AG04450 (cell line): ENCODE data around the gene LAMTOR2. TPM values are rescaled to one million over a fixed set of nuclear protein-coding genes. Genes with fewer than 3 reads are reported as not detected.

Experiments
- CTCF ChIA-PET: fragments of 300-600, 350-600 bp; formaldehyde crosslinking; extraction: SDS; loops from one replicate; lab custom pipeline; 2022; ENCODE audit warnings: antibody characterized with exemption, inconsistent platforms; lab: Charles Lee
- POLR2A ChIA-PET: fragments of 350-600 bp; formaldehyde crosslinking; extraction: SDS; loops from one replicate; lab custom pipeline; 2021; ENCODE audit warnings: antibody characterized with exemption, inconsistent platforms; lab: Yijun Ruan, JAX
- DNase-seq: peaks from one replicate; pipeline ENCODE4 v3.0.0-alpha.2; 2011; ENCODE audit warnings: low read depth, low spot score
- H3K27ac ChIP-seq: one replicate; pipeline ENCODE4 v1.5.1; 2012; ENCODE audit warnings: low read depth, low read length, control low read depth
- H3K27me3 ChIP-seq: one replicate; pipeline ENCODE4 v1.6.0; 2012; ENCODE audit warnings: low read length; ENCODE audit not compliant: control insufficient read depth, insufficient read depth
- H3K4me3 ChIP-seq: 2 replicates; pipeline ENCODE4 v1.5.1; 2011; ENCODE audit warnings: mild to moderate bottlenecking, low read depth, low read length, control low read depth
- H3K9me3 ChIP-seq: 2 replicates; pipeline ENCODE4 v1.5.1; 2012; ENCODE audit warnings: low read length; ENCODE audit not compliant: control insufficient read depth, insufficient read depth
- CTCF ChIP-seq: IDR thresholded peaks from 2 replicates; pipeline ENCODE4 v1.5.1; 2011; ENCODE audit warnings: low read depth, low read length, control low read depth, inconsistent platforms
- polyA plus RNA-seq: library from polyadenylated mRNA; depleted of rRNA; stranded (reverse); fragments of >200 nt; gene quantifications from 2 replicates; pipeline ENCODE4 v1.2.3, GENCODE V29; 2011

LAMTOR2 gene
- polyA plus RNA-seq, 1 experiment = 42.4 TPM

- Histone ChIP-seq H3K27me3 (no peaks in the 10 kb centered on the region), H3K27ac (no peak overlapping the region), H3K4me3 (no peak overlapping the region), H3K9me3 (no peaks in the 10 kb centered on the region)
- TF ChIP-seq CTCF = no peak
- ChIA-PET POLR2A (no interaction called here), CTCF (interaction anchor here (1.4 kb wide), 1 partner anchor 13 kb away, joined by 4 read pairs; no protein-coding TSS in a partner anchor)
- no peak for DNase-seq
These were observed 42.3 kb upstream of the LAMTOR2 start for GRCh38 chr1:156012051-156012817.

GRCh38 chr1:156014829-156015228 is 39.8 kb upstream of the LAMTOR2 start:
- Histone ChIP-seq H3K27me3 (no peaks in the 10 kb centered on the region), H3K27ac (no peak overlapping the region), H3K4me3 (no peak overlapping the region), H3K9me3 (no peaks in the 10 kb centered on the region)
- ChIA-PET CTCF (interaction anchor here (0.7 kb wide), 1 partner anchor 11 kb away, joined by 4 read pairs; no protein-coding TSS in a partner anchor), POLR2A (no interaction called here)
- TF ChIP-seq CTCF = no peak
- DNase-seq = no peak

- DNase-seq = no peak
- H3K9me3 ChIP-seq = no peaks in the 10 kb centered on the region
- peak overlapping the region; percentile 91 for H3K4me3 ChIP-seq
- no peak for TF ChIP-seq CTCF
- ChIA-PET POLR2A (interaction anchor here (1.0 kb wide), 1 partner anchor 79 kb away, joined by 3 read pairs; no protein-coding TSS in a partner anchor), CTCF (interaction anchor here (2.0 kb wide), 1 partner anchor 47 kb away, joined by 8 read pairs; no protein-coding TSS in a partner anchor)
- no peak overlapping the region for H3K27ac ChIP-seq
- no peaks in the 10 kb centered on the region for H3K27me3 ChIP-seq
These were observed 34.7 kb upstream of the LAMTOR2 start for GRCh38 chr1:156019946-156020292.

GRCh38 chr1:156020293-156021092 is 34.1 kb upstream of the LAMTOR2 start, which contains the start of gene SSR2:
Gene SSR2 (minus strand): TSS chr1:156020951. CDS start chr1:156020167, 784 bp downstream.
- Histone ChIP-seq H3K4me3 (peak within 1 kb of the TSS; percentile 91), H3K27me3 (no peaks in the 10 kb centered on the region), H3K9me3 (no peaks in the 10 kb centered on the region), H3K27ac (peak within 1 kb of the TSS; percentile 65)
- POLR2A ChIA-PET = interaction anchor here (1.0 kb wide), 1 partner anchor 80 kb away, joined by 3 read pairs; no protein-coding TSS in a partner anchor
- CTCF ChIA-PET = interaction anchor here (1.5 to 2.0 kb wide), 2 partner anchors 11 to 46 kb away, joined by 5 to 8 read pairs; no protein-coding TSS in a partner anchor
- TF ChIP-seq CTCF = no peak
- peak; percentile 83 for DNase-seq
